H9 (cell line): Measurements from ENCODE around the gene LPO. TPM values are rescaled to one million over a fixed set of nuclear protein-coding genes. Genes with fewer than 3 reads are reported as not detected.

Experiments used
- DNase-seq: peaks from one replicate; pipeline ENCODE4 v3.0.0-alpha.2; 2017
- H2AFZ ChIP-seq: one replicate; pipeline ENCODE4 v1.6.1; 2013; ENCODE audit warnings: mild to moderate bottlenecking, low read length, control low read depth, moderate library complexity
- H2AK5ac ChIP-seq: 2 replicates; pipeline ENCODE4 v1.6.1; 2013; ENCODE audit warnings: low read length, control low read depth, mixed read lengths; ENCODE audit not compliant: insufficient read length
- H2BK120ac ChIP-seq: one replicate; pipeline ENCODE4 v1.6.1; 2013; ENCODE audit warnings: low read depth, mild to moderate bottlenecking, low read length, control low read depth, inconsistent platforms; ENCODE audit not compliant: poor library complexity, severe bottlenecking
- H2BK12ac ChIP-seq: 2 replicates; pipeline ENCODE4 v1.6.1; 2013; ENCODE audit warnings: low read length, control low read depth, mixed read lengths, low read depth; ENCODE audit not compliant: insufficient read length
- H2BK15ac ChIP-seq: 2 replicates; pipeline ENCODE4 v1.6.1; 2013; ENCODE audit warnings: low read depth, low read length, control low read depth
- H2BK20ac ChIP-seq: one replicate; pipeline ENCODE4 v1.6.1; 2013; ENCODE audit warnings: low read depth, mild to moderate bottlenecking, low read length, control low read depth, inconsistent platforms; ENCODE audit not compliant: poor library complexity, severe bottlenecking
- H2BK5ac ChIP-seq: 2 replicates; pipeline ENCODE4 v1.6.1; 2013; ENCODE audit warnings: low read length, control low read depth, mixed read lengths; ENCODE audit not compliant: insufficient read length
- H3K14ac ChIP-seq: 2 replicates; pipeline ENCODE4 v1.6.1; 2013; ENCODE audit warnings: low read length, control low read depth; ENCODE audit not compliant: insufficient read depth
- H3K18ac ChIP-seq: 2 replicates; pipeline ENCODE4 v1.6.1; 2013; ENCODE audit warnings: low read depth, mild to moderate bottlenecking, mixed read lengths, low read length, control low read depth; ENCODE audit not compliant: insufficient read length
- H3K23ac ChIP-seq: 2 replicates; pipeline ENCODE4 v1.6.1; 2013; ENCODE audit warnings: low read length, control low read depth, mixed read lengths, low read depth; ENCODE audit not compliant: insufficient read length
- H3K23me2 ChIP-seq: 2 replicates; pipeline ENCODE4 v1.6.1; 2013; ENCODE audit warnings: low read depth, mild to moderate bottlenecking, mixed read lengths, low read length, control low read depth; ENCODE audit not compliant: insufficient read length, poor library complexity, severe bottlenecking
- H3K27ac ChIP-seq: 2 replicates; pipeline ENCODE4 v1.5.1; 2013; ENCODE audit warnings: low read length, control low read depth, mixed read lengths, low read depth; ENCODE audit not compliant: insufficient read length
- H3K27me3 ChIP-seq: 2 replicates; pipeline ENCODE4 v1.6.1; 2013; ENCODE audit warnings: low read length, control low read depth, inconsistent platforms; ENCODE audit not compliant: insufficient read depth
- H3K4ac ChIP-seq: 2 replicates; pipeline ENCODE4 v1.6.1; 2013; ENCODE audit warnings: low read depth, mild to moderate bottlenecking, control low read depth, inconsistent platforms, low read length, moderate library complexity
- H3K4me1 ChIP-seq: 2 replicates; pipeline ENCODE4 v1.6.1; 2013; ENCODE audit warnings: low read length, control low read depth, inconsistent platforms; ENCODE audit not compliant: insufficient read depth
- H3K4me2 ChIP-seq: 2 replicates; pipeline ENCODE4 v1.6.1; 2013; ENCODE audit warnings: low read length, control low read depth, mixed read lengths; ENCODE audit not compliant: insufficient read length, insufficient read depth
- H3K56ac ChIP-seq: 2 replicates; pipeline ENCODE4 v1.6.1; 2013; ENCODE audit warnings: low read depth, mild to moderate bottlenecking, mixed read lengths, low read length, control low read depth; ENCODE audit not compliant: insufficient read length
- H3K79me1 ChIP-seq: 2 replicates; pipeline ENCODE4 v1.6.1; 2013; ENCODE audit warnings: low read depth, mild to moderate bottlenecking, moderate library complexity, low read length, control low read depth, inconsistent platforms; ENCODE audit not compliant: insufficient read depth, poor library complexity, severe bottlenecking
- H3K79me2 ChIP-seq: 2 replicates; pipeline ENCODE4 v1.6.1; 2013; ENCODE audit warnings: low read length, control low read depth, inconsistent platforms; ENCODE audit not compliant: insufficient read depth
- H3K9ac ChIP-seq: 2 replicates; pipeline ENCODE4 v1.6.1; 2013; ENCODE audit warnings: low read length, control low read depth, mixed read lengths; ENCODE audit not compliant: insufficient read length; ENCODE audit errors: extremely low read depth
- H3K9me3 ChIP-seq: one replicate; pipeline ENCODE4 v1.6.1; 2013; ENCODE audit warnings: low read depth, low read length, inconsistent platforms; ENCODE audit not compliant: control insufficient read depth
- H3T11ph ChIP-seq: one replicate; pipeline ENCODE4 v1.6.1; 2013; ENCODE audit warnings: mild to moderate bottlenecking, low read length, control low read depth, inconsistent platforms
- H4K20me1 ChIP-seq: one replicate; pipeline ENCODE4 v1.6.1; 2013; ENCODE audit not compliant: control insufficient read depth, insufficient read length, insufficient read depth
- H4K5ac ChIP-seq: 2 replicates; pipeline ENCODE4 v1.6.1; 2013; ENCODE audit warnings: low read depth, mild to moderate bottlenecking, mixed read lengths, low read length, control low read depth; ENCODE audit not compliant: insufficient read length
- H4K8ac ChIP-seq: replicated peaks from 2 replicates; pipeline ENCODE4 v1.6.1; 2013; ENCODE audit warnings: low read length, control low read depth, mixed read lengths, low read depth; ENCODE audit not compliant: insufficient read length
- H4K91ac ChIP-seq: 2 replicates; pipeline ENCODE4 v1.6.1; 2013; ENCODE audit warnings: low read depth, mild to moderate bottlenecking, moderate library complexity, mixed read lengths, low read length, control low read depth; ENCODE audit not compliant: insufficient read length
- H3K27ac Mint-ChIP-seq, 3 experiments: 2 replicates in 2 of 3; 3 replicates in 1 of 3; pipeline ENCODE4 v1.8.0; 2020 to 2021; ENCODE audit warnings: mixed read lengths in 3 of 3, mild to moderate bottlenecking in 1 of 3, moderate library complexity in 1 of 3
- H3K27me3 Mint-ChIP-seq: 2 replicates; pipeline ENCODE4 v1.8.0; 2021; ENCODE audit warnings: low read depth, mild to moderate bottlenecking, moderate library complexity, mixed read lengths
- H3K36me3 Mint-ChIP-seq, 3 experiments: 2 replicates in 2 of 3; 3 replicates in 1 of 3; pipeline ENCODE4 v1.8.0; 2020 to 2021; ENCODE audit warnings: low read depth in 3 of 3, mixed read lengths in 3 of 3; ENCODE audit not compliant: insufficient read depth in 1 of 3
- H3K4me1 Mint-ChIP-seq, 2 experiments: 2 replicates each; pipeline ENCODE4 v1.8.0; 2020; ENCODE audit warnings: mixed read lengths in 2 of 2
- H3K4me3 Mint-ChIP-seq, 2 experiments: 2 replicates in 1 of 2; 3 replicates in 1 of 2; pipeline ENCODE4 v1.8.0; 2020 to 2021; ENCODE audit warnings: mild to moderate bottlenecking in 2 of 2, mixed read lengths in 2 of 2, moderate library complexity in 1 of 2
- H3K9me3 Mint-ChIP-seq, 2 experiments: 2 replicates in 1 of 2; 3 replicates in 1 of 2; pipeline ENCODE4 v1.8.0; 2020; ENCODE audit warnings: mild to moderate bottlenecking in 2 of 2, mixed read lengths in 2 of 2, moderate library complexity in 1 of 2
- WGBS: extraction: QIAGEN DNeasy Blood & Tissue Kit; methylation state at CpG from one replicate; pipeline ENCODE4 v1.1.7; 2013; ENCODE audit warnings: missing lambda C conversion rate, low lambda C conversion rate, mixed read lengths; ENCODE audit not compliant: insufficient read length; ENCODE audit errors: extremely low coverage; 5-methylcytosine and 5-hydroxymethylcytosine counted together
- total RNA-seq: library from RNA; stranded (reverse); gene quantifications from 2 replicates; pipeline ENCODE4 v1.2.1, GENCODE V29; 2021
- TF ChIP-seq, protein P1 (sequence below): fragments of 200-600 bp; sonication (generic); conservative IDR thresholded peaks from 3 replicates; pipeline ENCODE4 v1.8.0; 2021; ENCODE audit warnings: antibody characterized with exemption, mild to moderate bottlenecking

The LPO gene
- total RNA-seq, 1 experiment from 2014 or later = 0.17 TPM

GRCh38 chr17:58207451-58207850 is 30.9 kb upstream of the LPO start:
- H2BK15ac ChIP-seq = no peak overlapping the region
- no peak overlapping the region for H3K4ac ChIP-seq
- H3K27me3 ChIP-seq = no peaks in the 10 kb centered on the region
- no peak overlapping the region for H4K91ac ChIP-seq
- H4K5ac ChIP-seq = no peak overlapping the region
- no peaks in the 10 kb centered on the region for H3K4me1 Mint-ChIP-seq
- no peak overlapping the region for H3K4me2 ChIP-seq
- H3K27ac Mint-ChIP-seq = no peak overlapping the region
- H2BK5ac ChIP-seq = no peak overlapping the region
- no peaks in the 10 kb centered on the region for H3K9me3 Mint-ChIP-seq
- H3K9ac ChIP-seq = no peak overlapping the region
- no peaks in the 10 kb centered on the region for H3K27me3 Mint-ChIP-seq
- H4K8ac ChIP-seq = no peak overlapping the region
- no peak overlapping the region for H2AFZ ChIP-seq
- no peak overlapping the region for H3K27ac ChIP-seq
- H3K36me3 Mint-ChIP-seq = peaks cover 9 to 42% (median 28%) of the 10 kb centered on the region in 3 experiments; a peak in 6 of 7 replicates
- H2AK5ac ChIP-seq = no peak overlapping the region
- no peaks in the 10 kb centered on the region for H3K23me2 ChIP-seq
- H3K56ac ChIP-seq = no peak overlapping the region
- H3K79me2 ChIP-seq = no peaks in the 10 kb centered on the region
- WGBS = no CpG with 5 or more reads among the region's 3 CpGs
- H2BK12ac ChIP-seq = no peak overlapping the region
- H2BK20ac ChIP-seq = no peak overlapping the region
- no peaks in the 10 kb centered on the region for H4K20me1 ChIP-seq
- TF ChIP-seq, protein P1, sequence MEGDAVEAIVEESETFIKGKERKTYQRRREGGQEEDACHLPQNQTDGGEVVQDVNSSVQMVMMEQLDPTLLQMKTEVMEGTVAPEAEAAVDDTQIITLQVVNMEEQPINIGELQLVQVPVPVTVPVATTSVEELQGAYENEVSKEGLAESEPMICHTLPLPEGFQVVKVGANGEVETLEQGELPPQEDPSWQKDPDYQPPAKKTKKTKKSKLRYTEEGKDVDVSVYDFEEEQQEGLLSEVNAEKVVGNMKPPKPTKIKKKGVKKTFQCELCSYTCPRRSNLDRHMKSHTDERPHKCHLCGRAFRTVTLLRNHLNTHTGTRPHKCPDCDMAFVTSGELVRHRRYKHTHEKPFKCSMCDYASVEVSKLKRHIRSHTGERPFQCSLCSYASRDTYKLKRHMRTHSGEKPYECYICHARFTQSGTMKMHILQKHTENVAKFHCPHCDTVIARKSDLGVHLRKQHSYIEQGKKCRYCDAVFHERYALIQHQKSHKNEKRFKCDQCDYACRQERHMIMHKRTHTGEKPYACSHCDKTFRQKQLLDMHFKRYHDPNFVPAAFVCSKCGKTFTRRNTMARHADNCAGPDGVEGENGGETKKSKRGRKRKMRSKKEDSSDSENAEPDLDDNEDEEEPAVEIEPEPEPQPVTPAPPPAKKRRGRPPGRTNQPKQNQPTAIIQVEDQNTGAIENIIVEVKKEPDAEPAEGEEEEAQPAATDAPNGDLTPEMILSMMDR = no peak
- H3K18ac ChIP-seq = no peak overlapping the region
- H3T11ph ChIP-seq = no peak overlapping the region
- no peak overlapping the region for H3K14ac ChIP-seq
- DNase-seq = no peak
- H3K9me3 ChIP-seq = no peaks in the 10 kb centered on the region
- no peak overlapping the region for H2BK120ac ChIP-seq
- no peak overlapping the region for H3K23ac ChIP-seq
- no peak overlapping the region for H3K4me3 Mint-ChIP-seq
- no peaks in the 10 kb centered on the region for H3K79me1 ChIP-seq
- no peaks in the 10 kb centered on the region for H3K4me1 ChIP-seq
